SJSA1 (cell line): Measurements from ENCODE around the gene SLC7A11. TPM values are rescaled to one million over a fixed set of nuclear protein-coding genes. Genes with fewer than 3 reads are reported as not detected.
A peak's percentile ranks its signal among the peaks of the same experiment; 100 is the strongest.
"Not testable (repeated sequence)": the region's sequence is repeated elsewhere in the genome, so short reads cannot be mapped to it uniquely, and the experiment has no call there.

Experiments
- DNase-seq, 2 experiments: peaks; one replicate each; pipeline ENCODE4 v3.0.0-alpha.2; 2015 to 2020; ENCODE audit warnings: low spot score in 2 of 2, low read depth in 1 of 2
- H3K27ac ChIP-seq: fragments of 250-450 bp; sonication (Bioruptor Pico); 2 replicates; pipeline ENCODE4 v1.5.1; 2020; ENCODE audit warnings: mild to moderate bottlenecking, moderate library complexity
- H3K27me3 ChIP-seq: fragments of 250-450 bp; sonication (Bioruptor Pico); replicated peaks from 2 replicates; pipeline ENCODE4 v1.5.1; 2020; ENCODE audit warnings: mild to moderate bottlenecking, moderate library complexity
- H3K36me3 ChIP-seq: fragments of 250-450 bp; sonication (Bioruptor Pico); 2 replicates; pipeline ENCODE4 v1.5.1; 2020; ENCODE audit warnings: mild to moderate bottlenecking
- H3K4me1 ChIP-seq: fragments of 250-450 bp; sonication (Bioruptor Pico); replicated peaks from 2 replicates; pipeline ENCODE4 v1.6.1; 2021; ENCODE audit warnings: mild to moderate bottlenecking
- H3K4me3 ChIP-seq: fragments of 250-450 bp; sonication (Bioruptor Pico); 2 replicates; pipeline ENCODE4 v1.5.1; 2020; ENCODE audit warnings: mild to moderate bottlenecking
- H3K9me3 ChIP-seq: fragments of 250-450 bp; sonication (Bioruptor Pico); replicated peaks from 2 replicates; pipeline ENCODE4 v1.5.1; 2020; ENCODE audit warnings: mild to moderate bottlenecking
- total RNA-seq: library from RNA; depleted of rRNA; stranded (reverse); fragments of >200 nt; shearing (Covaris generic); gene quantifications from 2 replicates; pipeline ENCODE4 v1.2.3, GENCODE V29; 2014

Gene SLC7A11
- total RNA-seq, 1 experiment from 2014 or later, result 45.5 TPM

- no peak for DNase-seq
- Histone ChIP-seq H3K36me3 (no peaks in the 10 kb centered on the region), H3K27ac (0 out of 2 replicates have a peak overlapping the region, but pooled peaks have one; percentile 28), H3K27me3 (no peaks in the 10 kb centered on the region), H3K4me1 (peaks cover 17% of the 10 kb centered on the region), H3K9me3 (no peaks in the 10 kb centered on the region), H3K4me3 (no peak overlapping the region)
Measured at GRCh38 chr4:138259271-138259670, 17.1 kb upstream of the SLC7A11 start.

DNA sequence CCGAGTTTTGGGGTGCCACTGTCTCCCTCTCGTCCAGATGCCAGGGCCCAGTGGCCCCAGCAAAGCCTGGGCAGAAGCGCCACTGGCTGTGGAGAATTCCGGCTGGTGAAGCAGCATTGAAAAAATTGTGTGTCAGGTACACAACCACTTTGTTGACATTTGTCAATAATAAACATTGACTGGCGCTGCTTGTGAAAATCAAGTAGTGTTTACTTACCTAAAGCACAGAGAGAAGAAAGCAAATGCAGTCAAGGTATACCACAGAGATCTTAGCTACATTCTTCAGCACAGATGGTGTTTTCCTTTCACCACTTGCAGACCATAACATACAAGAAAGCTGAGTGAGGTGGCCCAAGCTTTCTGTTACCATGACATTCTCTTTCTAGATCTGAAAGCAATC lies 14.5 kb upstream of the SLC7A11 start:
- peaks cover 23% of the 10 kb centered on the region for H3K4me1 ChIP-seq

GRCh38 chr4:138255917-138256597 lies 13.9 kb upstream of the SLC7A11 start:
- DNase-seq, result no peak
- Histone ChIP-seq H3K27ac (no peak overlapping the region), H3K36me3 (no peaks in the 10 kb centered on the region), H3K4me3 (no peak overlapping the region), H3K4me1 (peaks cover 23% of the 10 kb centered on the region), H3K9me3 (no peaks in the 10 kb centered on the region), H3K27me3 (no peaks in the 10 kb centered on the region)

More for the DNA sequence above, 14.5 kb upstream of the SLC7A11 start:
- Histone ChIP-seq H3K27me3 (no peaks in the 10 kb centered on the region), H3K4me3 (no peak overlapping the region), H3K36me3 (no peaks in the 10 kb centered on the region), H3K9me3 (no peaks in the 10 kb centered on the region), H3K27ac (no peak overlapping the region)
- DNase-seq, result no peak

DNA sequence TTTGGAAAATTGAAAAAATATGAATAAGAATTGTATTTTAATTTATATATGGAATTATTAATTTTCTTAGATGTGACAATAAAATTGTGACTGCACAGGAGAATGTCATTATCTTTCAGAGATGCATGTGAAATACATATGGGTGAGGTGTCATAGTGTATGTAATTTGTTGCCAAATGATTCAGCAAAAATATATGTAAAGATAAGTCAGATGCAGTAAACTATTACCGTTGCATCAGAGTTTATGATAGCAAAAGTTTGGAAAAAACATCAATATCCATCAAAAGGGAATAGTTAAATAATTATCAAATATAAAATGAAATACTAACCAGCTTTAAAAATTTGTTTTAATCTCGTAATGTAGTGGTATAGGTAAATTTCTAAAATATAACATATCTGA lies 10.4 kb upstream of the SLC7A11 start:
- H3K4me1 ChIP-seq, result peaks cover 16% of the 10 kb centered on the region
- no peaks in the 10 kb centered on the region for H3K27me3 ChIP-seq
- DNase-seq, result no peak
- no peaks in the 10 kb centered on the region for H3K36me3 ChIP-seq
- H3K9me3 ChIP-seq, result no peaks in the 10 kb centered on the region
- no peak overlapping the region for H3K4me3 ChIP-seq
- no peak overlapping the region for H3K27ac ChIP-seq

- Histone ChIP-seq H3K4me1 (peaks cover 16% of the 10 kb centered on the region), H3K4me3 (no peak overlapping the region), H3K36me3 (no peaks in the 10 kb centered on the region), H3K9me3 (no peaks in the 10 kb centered on the region), H3K27me3 (no peaks in the 10 kb centered on the region), H3K27ac (no peak overlapping the region; the same call in 1 of the 2 replicates)
- DNase-seq, result no peak
Measured at GRCh38 chr4:138251938-138252337, 9.8 kb upstream of the SLC7A11 start.

DNA sequence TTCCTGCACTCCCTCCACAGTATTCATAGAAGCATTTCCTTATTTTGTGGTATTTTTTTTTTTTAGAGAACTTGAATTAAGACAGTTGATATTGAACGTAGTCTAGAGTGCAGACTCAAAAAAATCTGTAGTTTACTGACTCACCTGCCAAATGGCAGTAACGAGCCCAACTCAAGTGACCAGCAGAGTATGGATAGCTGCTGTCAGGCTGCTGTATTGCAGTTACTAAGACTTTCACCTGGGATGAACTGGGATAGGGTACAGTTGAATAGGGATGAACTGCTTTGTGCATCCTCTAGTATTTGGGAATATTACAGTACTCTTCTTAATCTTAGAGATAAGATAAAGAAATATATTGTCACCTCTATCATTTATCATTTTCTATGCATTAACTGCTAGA lies 7.0 kb upstream of the SLC7A11 start:
- Histone ChIP-seq H3K27me3 (no peaks in the 10 kb centered on the region), H3K27ac (no peak overlapping the region), H3K9me3 (no peaks in the 10 kb centered on the region), H3K36me3 (no peaks in the 10 kb centered on the region), H3K4me1 (peaks cover 11% of the 10 kb centered on the region), H3K4me3 (no peak overlapping the region)
- DNase-seq, result no peak

GRCh38 chr4:138248058-138248457 lies 5.9 kb upstream of the SLC7A11 start:
- no peak overlapping the region; the same call in 1 of the 2 replicates for H3K27ac ChIP-seq
- H3K4me1 ChIP-seq, result peaks cover 19% of the 10 kb centered on the region

GRCh38 chr4:138247643-138248042 lies 5.5 kb upstream of the SLC7A11 start:
- no peaks in the 10 kb centered on the region for H3K27me3 ChIP-seq
- H3K4me1 ChIP-seq, result peaks cover 22% of the 10 kb centered on the region
- no peaks in the 10 kb centered on the region for H3K36me3 ChIP-seq
- no peak overlapping the region for H3K4me3 ChIP-seq
- DNase-seq, result no peak
- no peak overlapping the region; the same call in 1 of the 2 replicates for H3K27ac ChIP-seq
- no peaks in the 10 kb centered on the region for H3K9me3 ChIP-seq

More at GRCh38 chr4:138248058-138248457, 5.9 kb upstream of the SLC7A11 start:
- H3K9me3 ChIP-seq, result no peaks in the 10 kb centered on the region
- H3K36me3 ChIP-seq, result no peaks in the 10 kb centered on the region
- no peaks in the 10 kb centered on the region for H3K27me3 ChIP-seq
- no peak for DNase-seq
- no peak overlapping the region for H3K4me3 ChIP-seq

- Histone ChIP-seq H3K4me1 (peaks cover 23% of the 10 kb centered on the region), H3K27me3 (no peaks in the 10 kb centered on the region), H3K9me3 (no peaks in the 10 kb centered on the region), H3K27ac (peak overlapping the region; percentile 96), H3K36me3 (no peaks in the 10 kb centered on the region; the same call in 1 of the 2 replicates), H3K4me3 (no peak overlapping the region)
- DNase-seq, result no peak
Measured at GRCh38 chr4:138243369-138243768, 1.2 kb upstream of the SLC7A11 start.

DNA sequence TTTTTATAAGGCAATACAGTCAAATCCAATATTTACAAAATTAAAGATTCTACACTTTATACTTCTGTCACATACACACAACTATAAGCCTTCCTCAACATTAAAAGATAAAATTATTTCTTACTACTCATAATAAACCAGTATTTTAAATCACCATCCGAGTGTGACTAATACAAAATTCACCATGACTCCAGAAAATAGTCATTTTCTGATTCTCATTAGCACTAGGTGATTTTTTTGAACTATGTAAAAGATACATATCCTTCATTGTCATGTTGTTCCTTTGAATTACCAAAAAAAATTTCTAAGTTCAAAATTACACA lies 646 bp upstream of the SLC7A11 start:
- DNase-seq, result no peak
- Histone ChIP-seq H3K4me1 (peaks cover 19% of the 10 kb centered on the region), H3K9me3 (no peaks in the 10 kb centered on the region), H3K36me3 (peaks cover 4% of the 10 kb centered on the region; the same call in 1 of the 2 replicates), H3K27ac (peak overlapping the region; percentile 96), H3K4me3 (peak overlapping the region; percentile 44), H3K27me3 (no peaks in the 10 kb centered on the region)

GRCh38 chr4:138241281-138242075 lies 671 bp downstream of the SLC7A11 start:
- H3K9me3 ChIP-seq, result no peaks in the 10 kb centered on the region
- H3K27ac ChIP-seq, result peak overlapping the region; percentile 96
- no peaks in the 10 kb centered on the region for H3K27me3 ChIP-seq
- peaks cover 7% of the 10 kb centered on the region for H3K36me3 ChIP-seq
- peak overlapping the region; percentile 44 for H3K4me3 ChIP-seq
- H3K4me1 ChIP-seq, result peaks cover 21% of the 10 kb centered on the region
- peak; percentile 66 to 67 for DNase-seq

DNA sequence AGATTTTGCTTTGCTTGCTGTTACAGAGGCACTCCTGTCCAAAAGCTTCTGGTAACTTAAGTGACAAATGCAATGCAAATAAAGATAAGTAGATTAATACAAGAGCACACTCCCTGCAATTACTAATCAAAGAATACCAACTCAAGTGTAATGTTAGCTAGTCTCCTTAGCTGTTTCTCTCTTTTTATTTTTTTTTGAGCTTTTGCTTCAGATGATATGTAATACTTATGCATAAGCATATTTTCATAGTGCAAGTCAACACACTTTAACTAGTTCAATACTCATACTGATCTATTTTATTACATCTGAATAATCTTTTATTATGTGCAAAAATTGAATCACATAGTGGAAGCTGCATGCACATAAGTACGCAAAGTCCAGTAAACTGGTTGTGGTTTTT lies 2.7 kb downstream of the SLC7A11 start:
- H3K4me3 ChIP-seq, result no peak overlapping the region
- peaks cover 38% of the 10 kb centered on the region for H3K4me1 ChIP-seq
- DNase-seq, result no peak
- peaks cover 19% of the 10 kb centered on the region for H3K36me3 ChIP-seq
- H3K27me3 ChIP-seq, result no peaks in the 10 kb centered on the region
- no peaks in the 10 kb centered on the region for H3K9me3 ChIP-seq
- no peak overlapping the region for H3K27ac ChIP-seq

DNA sequence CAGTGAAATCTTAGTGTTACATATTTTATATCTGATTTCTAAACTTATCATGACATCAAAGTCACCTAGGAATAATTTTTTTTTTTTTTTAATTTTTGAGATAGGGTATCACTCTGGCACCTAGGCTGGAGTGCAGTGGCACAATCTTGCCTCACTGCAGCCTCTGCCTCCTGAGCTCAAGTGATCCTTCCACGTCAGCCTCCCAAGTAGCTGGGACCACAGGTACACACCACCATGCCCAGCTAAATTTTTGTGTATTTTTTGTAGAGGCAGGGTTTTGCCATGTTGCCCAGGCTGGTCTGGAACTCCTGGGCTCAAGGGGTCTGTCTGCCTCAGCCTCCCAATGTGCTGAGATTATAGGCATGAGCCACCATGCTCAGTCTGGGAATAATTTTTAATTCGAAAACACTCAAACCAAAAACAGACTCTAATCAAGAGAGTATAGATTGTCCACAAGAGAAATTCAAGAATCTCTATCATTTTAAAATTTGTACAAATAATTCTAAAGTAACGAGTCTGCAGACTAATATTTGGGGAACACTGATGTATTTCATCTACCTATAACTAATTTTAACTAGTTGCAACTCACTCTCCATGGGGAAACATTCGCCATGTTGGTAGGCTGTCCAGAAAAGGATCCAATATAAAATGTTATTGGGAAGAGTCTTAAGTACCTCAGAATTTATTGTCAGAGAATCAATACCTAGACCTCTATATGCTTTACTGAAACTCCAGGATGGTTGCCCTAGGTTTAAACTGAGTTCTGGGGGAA lies 3.4 kb downstream of the SLC7A11 start:
- peaks cover 27% of the 10 kb centered on the region for H3K36me3 ChIP-seq
- H3K9me3 ChIP-seq, result no peaks in the 10 kb centered on the region
- peaks cover 38% of the 10 kb centered on the region for H3K4me1 ChIP-seq
- peak overlapping the region; percentile 32 for H3K27ac ChIP-seq
- DNase-seq, result no peak
- H3K27me3 ChIP-seq, result no peaks in the 10 kb centered on the region
- no peak overlapping the region for H3K4me3 ChIP-seq

DNA sequence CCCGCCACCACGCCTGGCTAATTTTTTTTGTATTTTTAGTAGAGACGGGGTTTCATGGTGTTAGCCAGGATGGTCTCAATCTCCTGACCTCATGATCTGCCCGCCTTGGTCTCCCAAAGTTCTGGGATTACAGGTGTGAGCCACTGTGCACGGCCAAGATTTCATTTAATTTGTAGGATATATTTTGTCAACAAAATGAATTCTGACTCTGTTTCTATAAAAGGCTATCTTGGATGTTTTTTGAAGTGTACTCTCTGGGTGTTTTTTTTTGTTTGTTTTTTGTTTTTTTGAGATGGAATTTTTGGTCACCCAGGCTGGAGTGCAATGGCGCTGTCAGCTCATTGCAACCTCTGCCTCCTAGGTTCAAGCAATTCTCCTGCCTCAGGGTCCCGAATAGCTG lies 5.0 kb downstream of the SLC7A11 start:
- not testable (repeated sequence) for H3K4me3 ChIP-seq, H3K9me3 ChIP-seq, H3K27me3 ChIP-seq, DNase-seq
- Histone ChIP-seq H3K36me3 (peaks cover 38% of the 10 kb centered on the region), H3K27ac (peak overlapping the region; percentile 98), H3K4me1 (peaks cover 28% of the 10 kb centered on the region)
